ENCODE data around the gene SKP2. TPM values are rescaled to one million over a fixed set of nuclear protein-coding genes. Genes with fewer than 3 reads are reported as not detected.
A peak's percentile ranks its signal among the peaks of the same experiment; 100 is the strongest.

SKP2 gene
- total and polyA plus RNA-seq, 2 donors (not counting 3 experiments of a cell fraction or from before 2014, with no cell fraction given), result 12.5 to 40.9 TPM

- ChIA-PET CTCF (interaction anchor here (3.6 to 4.7 kb wide), 2 partner anchors 75 to 87 kb away, joined by 19 to 30 read pairs; partner anchors contain the start of gene NADK2), POLR2A (no interaction called here)
- Histone ChIP-seq H3K27me3 (ENCODE audit: control insufficient read depth in 2 of 2, insufficient read depth in 2 of 2, low read length in 2 of 2) (no peaks in the 10 kb centered on the region), H3K9ac (replicated peaks; ENCODE audit: extremely low read depth, insufficient read depth, low read length) (no peak overlapping the region), H3K4me1 (ENCODE audit: control insufficient read depth, extremely low read depth, insufficient read depth, low read length) (peaks cover 19% of the 10 kb centered on the region), H3K9me1 (replicated peaks; ENCODE audit: control insufficient read depth, extremely low read depth, insufficient read depth, low read length) (no peaks in the 10 kb centered on the region), H3K79me2 (ENCODE audit: control insufficient read depth, insufficient read depth, low read length) (peaks cover 26% of the 10 kb centered on the region), H3K36me3 (ENCODE audit: control insufficient read depth in 2 of 2, extremely low read depth in 1 of 2, insufficient read depth in 2 of 2, low read length in 2 of 2) (no peaks in the 10 kb centered on the region), H3K4me2 (ENCODE audit: insufficient read depth, low read length) (peak overlapping the region; percentile 70), H2AFZ (ENCODE audit: low read depth, low read length) (no peak overlapping the region), H4K20me1 (replicated peaks; ENCODE audit: control insufficient read depth, extremely low read depth, insufficient read depth, low read length) (no peaks in the 10 kb centered on the region), H3K27ac (ENCODE audit: insufficient read depth, low read depth, low read length) (no peak overlapping the region), H3K4me3 (replicated peaks in 1 of 3; ENCODE audit: insufficient read depth in 1 of 3, low read depth in 1 of 3, low read length in 3 of 3) (no peak overlapping the region), H3K9me3 (replicated peaks; ENCODE audit: control insufficient read depth, insufficient read depth, low read length) (no peaks in the 10 kb centered on the region)
- FAIRE-seq (no peak), DNase-seq (ENCODE audit: low read depth, low spot score) (no peak)
- intact Hi-C loops (cut with micrococcal nuclease) (loop anchor here (2.0 to 5.0 kb wide), 2 partner anchors 23 to 724 kb away; partner anchors contain the start of gene NIPBL), dilution Hi-C loops (cut with MboI; ENCODE audit: extremely low pct_ligation_motif_present, low sequenced_read_pairs) (no loop called here)
- BruUV-seq (replicated peaks), result no TSS peak
- TF ChIP-seq CTCF (IDR thresholded peaks at IDR 0.05; ENCODE audit: extremely low read depth in 1 of 2, insufficient read depth in 1 of 2, low read depth in 1 of 2, low read length in 2 of 2) (no peak), GATA2 (IDR thresholded peaks at IDR 0.05; ENCODE audit: insufficient read depth, insufficient read length, low read depth, low read length) (no peak), POLR2AphosphoS5 (IDR thresholded peaks at IDR 0.05; ENCODE audit: insufficient read depth, low read depth, low read length) (no peak), MAX (IDR thresholded peaks at IDR 0.05; ENCODE audit: insufficient read depth, insufficient read length) (no peak), FOS (IDR thresholded peaks at IDR 0.05; ENCODE audit: borderline replicate concordance, insufficient read depth, low read length) (no peak), EZH2 (IDR thresholded peaks at IDR 0.05; ENCODE audit: borderline replicate concordance, low read depth, low read length, severe bottlenecking) (no peak), POLR2A (IDR thresholded peaks at IDR 0.05; ENCODE audit: low read depth, low read length) (no peak), JUN (IDR thresholded peaks at IDR 0.05; ENCODE audit: borderline replicate concordance, insufficient read depth, insufficient read length, low read depth) (no peak), MYC (IDR thresholded peaks at IDR 0.05; ENCODE audit: low read depth, low read length) (no peak)
Measured at GRCh38 chr5:36153726-36154125, 1.8 kb downstream of the SKP2 start.

Measured in endothelial cell of umbilical vein (primary cell).